ENCODE measurements around the gene SDK1. TPM values are rescaled to one million over a fixed set of nuclear protein-coding genes. Genes with fewer than 3 reads are reported as not detected.

SDK1 gene
- total and polyA plus RNA-seq, 4 donors: 1.9 to 46.3 (median 12.4) TPM

GRCh38 chr7:4205828-4206227 is 904.8 kb downstream of the SDK1 start:
- no peak for ATAC-seq (ENCODE audit: low FRiP score)
- Histone ChIP-seq H3K27ac (ENCODE audit: low read depth in 1 of 2, low read length in 2 of 2) (no peak overlapping the region), H3K4me1 (ENCODE audit: control insufficient read depth in 1 of 2, insufficient read depth in 2 of 2, low read length in 2 of 2) (no peaks in the 10 kb centered on the region), H3K4me3 (ENCODE audit: low read length in 2 of 2) (no peak overlapping the region), H3K36me3 (ENCODE audit: control insufficient read depth in 1 of 2, insufficient read depth in 2 of 2, low read length in 1 of 2) (no peaks in the 10 kb centered on the region), H3K9me3 (ENCODE audit: control insufficient read depth, low read length) (no peaks in the 10 kb centered on the region), H3K27me3 (ENCODE audit: control insufficient read depth in 1 of 2, insufficient read depth in 2 of 2, low read length in 1 of 2) (no peaks in the 10 kb centered on the region)
- peak; percentile 36 to 72 for DNase-seq
- intact Hi-C loops (cut with DNase I): no loop called here
- WGBS, 2 donors: 96 to 97% methylated on average over 18 of the region's 18 CpGs

DNA sequence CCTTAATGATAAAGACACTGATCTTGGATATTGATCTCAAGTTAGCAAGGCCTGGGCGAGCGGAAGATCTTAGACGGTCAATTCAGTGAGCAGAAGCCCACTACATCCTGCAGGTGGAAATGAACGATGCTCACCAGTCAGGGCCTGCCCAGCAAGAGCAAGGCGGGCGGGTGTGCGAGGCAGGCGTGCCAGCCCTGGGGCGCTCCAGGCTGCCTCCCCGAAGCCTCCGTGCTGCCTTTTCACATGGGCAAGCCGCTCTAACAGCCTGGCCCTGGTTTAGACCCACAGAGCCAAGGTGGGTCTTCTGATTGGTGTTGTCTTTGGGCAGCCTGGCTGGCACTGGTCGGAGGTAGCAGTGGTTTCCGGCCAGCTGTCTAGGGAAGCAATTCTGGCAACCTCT is 906.0 kb downstream of the SDK1 start:
- WGBS, 2 donors: 81 to 88% methylated on average over 13 to 14 of the region's 14 CpGs
- no peak for ATAC-seq (ENCODE audit: low FRiP score)
- no peaks in the 10 kb centered on the region for H3K4me1 ChIP-seq (ENCODE audit: control insufficient read depth in 1 of 2, insufficient read depth in 2 of 2, low read length in 2 of 2)
- intact Hi-C loops (cut with DNase I): no loop called here
- no peak overlapping the region for H3K4me3 ChIP-seq (ENCODE audit: low read length in 2 of 2)
- no peaks in the 10 kb centered on the region for H3K27me3 ChIP-seq (ENCODE audit: control insufficient read depth in 1 of 2, insufficient read depth in 2 of 2, low read length in 1 of 2)
- DNase-seq: peak; percentile 29 to 63
- H3K27ac ChIP-seq (ENCODE audit: low read depth in 1 of 2, low read length in 2 of 2): no peak overlapping the region
- no peaks in the 10 kb centered on the region for H3K36me3 ChIP-seq (ENCODE audit: control insufficient read depth in 1 of 2, insufficient read depth in 2 of 2, low read length in 1 of 2)
- no peaks in the 10 kb centered on the region for H3K9me3 ChIP-seq (ENCODE audit: control insufficient read depth, low read length)

GRCh38 chr7:4208086-4208485 is 907.0 kb downstream of the SDK1 start:
- no peak overlapping the region for H3K27ac ChIP-seq (ENCODE audit: low read depth in 1 of 2, low read length in 2 of 2)
- ATAC-seq (ENCODE audit: low FRiP score): no peak

GRCh38 chr7:4208586-4208985 is 907.5 kb downstream of the SDK1 start:
- H3K9me3 ChIP-seq (ENCODE audit: control insufficient read depth, low read length): no peaks in the 10 kb centered on the region
- intact Hi-C loops (cut with DNase I): no loop called here
- DNase-seq: peak in 1 of 2 donors; percentile 56
- H3K27ac ChIP-seq (ENCODE audit: low read depth in 1 of 2, low read length in 2 of 2): no peak overlapping the region
- no peak overlapping the region for H3K4me3 ChIP-seq (ENCODE audit: low read length in 2 of 2)
- 91 to 94% methylated on average over 13 of the region's 13 CpGs for WGBS, 2 donors
- no peak for ATAC-seq (ENCODE audit: low FRiP score)
- H3K4me1 ChIP-seq (ENCODE audit: control insufficient read depth in 1 of 2, insufficient read depth in 2 of 2, low read length in 2 of 2): no peaks in the 10 kb centered on the region
- no peaks in the 10 kb centered on the region for H3K36me3 ChIP-seq (ENCODE audit: control insufficient read depth in 1 of 2, insufficient read depth in 2 of 2, low read length in 1 of 2)
- H3K27me3 ChIP-seq (ENCODE audit: control insufficient read depth in 1 of 2, insufficient read depth in 2 of 2, low read length in 1 of 2): no peaks in the 10 kb centered on the region

More at GRCh38 chr7:4208086-4208485, 907.0 kb downstream of the SDK1 start:
- WGBS, 2 donors: 95% methylated on average over 15 of the region's 15 CpGs
- no peaks in the 10 kb centered on the region for H3K4me1 ChIP-seq (ENCODE audit: control insufficient read depth in 1 of 2, insufficient read depth in 2 of 2, low read length in 2 of 2)
- no peak overlapping the region for H3K4me3 ChIP-seq (ENCODE audit: low read length in 2 of 2)
- H3K9me3 ChIP-seq (ENCODE audit: control insufficient read depth, low read length): no peaks in the 10 kb centered on the region
- no peaks in the 10 kb centered on the region for H3K27me3 ChIP-seq (ENCODE audit: control insufficient read depth in 1 of 2, insufficient read depth in 2 of 2, low read length in 1 of 2)
- DNase-seq: peak in 1 of 2 donors; percentile 70
- intact Hi-C loops (cut with DNase I): no loop called here
- no peaks in the 10 kb centered on the region for H3K36me3 ChIP-seq (ENCODE audit: control insufficient read depth in 1 of 2, insufficient read depth in 2 of 2, low read length in 1 of 2)

DNA sequence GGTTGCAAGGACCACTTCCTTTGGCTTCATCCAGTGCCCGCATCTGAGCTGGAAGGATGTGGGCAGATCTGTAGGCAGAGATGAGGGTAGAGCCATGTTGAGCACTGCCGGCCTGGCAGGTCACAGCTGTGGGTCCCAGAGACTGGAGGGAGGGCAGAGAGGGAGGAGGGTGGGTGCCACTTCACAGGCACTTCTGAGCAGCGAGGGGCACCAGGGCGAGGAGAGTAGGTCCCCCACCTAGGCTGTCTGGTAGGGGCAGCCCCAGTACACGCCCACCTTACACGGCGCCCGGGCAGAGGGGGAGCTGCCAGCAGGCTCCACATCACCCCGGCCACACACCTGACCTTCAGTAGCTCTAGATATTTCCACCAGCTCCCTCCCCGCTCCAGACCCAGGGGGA is 908.1 kb downstream of the SDK1 start:
- ATAC-seq (ENCODE audit: low FRiP score): no peak
- H3K27ac ChIP-seq (ENCODE audit: low read depth in 1 of 2, low read length in 2 of 2): no peak overlapping the region
- no peaks in the 10 kb centered on the region for H3K9me3 ChIP-seq (ENCODE audit: control insufficient read depth, low read length)
- no peaks in the 10 kb centered on the region for H3K27me3 ChIP-seq (ENCODE audit: control insufficient read depth in 1 of 2, insufficient read depth in 2 of 2, low read length in 1 of 2)
- H3K36me3 ChIP-seq (ENCODE audit: control insufficient read depth in 1 of 2, insufficient read depth in 2 of 2, low read length in 1 of 2): no peaks in the 10 kb centered on the region
- 92 to 93% methylated on average over 10 of the region's 10 CpGs for WGBS, 2 donors
- intact Hi-C loops (cut with DNase I): no loop called here
- DNase-seq: peak in 1 of 2 donors; percentile 55
- H3K4me3 ChIP-seq (ENCODE audit: low read length in 2 of 2): no peak overlapping the region
- H3K4me1 ChIP-seq (ENCODE audit: control insufficient read depth in 1 of 2, insufficient read depth in 2 of 2, low read length in 2 of 2): no peaks in the 10 kb centered on the region

GRCh38 chr7:4209966-4210365 is 908.9 kb downstream of the SDK1 start:
- no peak overlapping the region for H3K4me3 ChIP-seq (ENCODE audit: low read length in 2 of 2)
- intact Hi-C loops (cut with DNase I): no loop called here
- no peak overlapping the region for H3K27ac ChIP-seq (ENCODE audit: low read depth in 1 of 2, low read length in 2 of 2)
- H3K27me3 ChIP-seq (ENCODE audit: control insufficient read depth in 1 of 2, insufficient read depth in 2 of 2, low read length in 1 of 2): no peaks in the 10 kb centered on the region
- 94 to 95% methylated on average over 20 of the region's 20 CpGs for WGBS, 2 donors
- ATAC-seq (ENCODE audit: low FRiP score) (no peak), DNase-seq (peak in 1 of 2 donors; percentile 72)
- H3K36me3 ChIP-seq (ENCODE audit: control insufficient read depth in 1 of 2, insufficient read depth in 2 of 2, low read length in 1 of 2): no peaks in the 10 kb centered on the region
- H3K4me1 ChIP-seq (ENCODE audit: control insufficient read depth in 1 of 2, insufficient read depth in 2 of 2, low read length in 2 of 2): no peaks in the 10 kb centered on the region
- H3K9me3 ChIP-seq (ENCODE audit: control insufficient read depth, low read length): no peaks in the 10 kb centered on the region

- Histone ChIP-seq H3K27ac (ENCODE audit: low read depth in 1 of 2, low read length in 2 of 2) (no peak overlapping the region), H3K36me3 (ENCODE audit: control insufficient read depth in 1 of 2, insufficient read depth in 2 of 2, low read length in 1 of 2) (no peaks in the 10 kb centered on the region), H3K4me1 (ENCODE audit: control insufficient read depth in 1 of 2, insufficient read depth in 2 of 2, low read length in 2 of 2) (no peaks in the 10 kb centered on the region), H3K27me3 (ENCODE audit: control insufficient read depth in 1 of 2, insufficient read depth in 2 of 2, low read length in 1 of 2) (no peaks in the 10 kb centered on the region), H3K4me3 (ENCODE audit: low read length in 2 of 2) (no peak overlapping the region), H3K9me3 (ENCODE audit: control insufficient read depth, low read length) (no peaks in the 10 kb centered on the region)
- 93 to 94% methylated on average over 13 of the region's 13 CpGs for WGBS, 2 donors
- peak in 1 of 2 donors; percentile 47 for DNase-seq
- intact Hi-C loops (cut with DNase I): no loop called here
- ATAC-seq (ENCODE audit: low FRiP score): no peak
Observed at GRCh38 chr7:4210821-4211220, 909.8 kb downstream of the SDK1 start.

DNA sequence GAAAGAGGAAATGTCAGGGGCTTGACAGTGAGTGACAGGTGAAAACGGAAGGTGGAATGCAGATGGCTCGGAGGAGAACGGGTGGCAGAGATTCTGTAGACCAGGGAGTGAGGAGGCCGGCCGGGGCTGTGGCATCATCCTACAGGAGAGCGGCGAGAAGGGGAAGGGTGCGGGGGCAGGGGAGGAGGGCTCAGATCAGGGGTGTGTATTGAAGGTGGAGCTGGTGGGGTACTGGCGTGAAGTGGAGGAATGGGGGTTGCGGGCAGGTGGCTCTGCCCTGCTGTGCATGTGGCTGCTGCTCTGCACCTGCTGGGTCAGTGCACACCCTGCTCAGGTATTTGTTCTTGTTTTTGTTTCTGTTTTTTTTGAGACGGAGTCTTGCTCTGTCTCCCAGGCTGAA is 910.2 kb downstream of the SDK1 start:
- Histone ChIP-seq H3K4me3 (ENCODE audit: low read length in 2 of 2) (no peak overlapping the region), H3K9me3 (ENCODE audit: control insufficient read depth, low read length) (no peaks in the 10 kb centered on the region), H3K36me3 (ENCODE audit: control insufficient read depth in 1 of 2, insufficient read depth in 2 of 2, low read length in 1 of 2) (no peaks in the 10 kb centered on the region), H3K27ac (ENCODE audit: low read depth in 1 of 2, low read length in 2 of 2) (no peak overlapping the region), H3K27me3 (ENCODE audit: control insufficient read depth in 1 of 2, insufficient read depth in 2 of 2, low read length in 1 of 2) (no peaks in the 10 kb centered on the region), H3K4me1 (ENCODE audit: control insufficient read depth in 1 of 2, insufficient read depth in 2 of 2, low read length in 2 of 2) (no peaks in the 10 kb centered on the region)
- peak in 1 of 2 donors; percentile 59 for DNase-seq
- intact Hi-C loops (cut with DNase I): no loop called here
- WGBS, 2 donors: 93 to 94% methylated on average over 11 of the region's 11 CpGs
- no peak for ATAC-seq (ENCODE audit: low FRiP score)

DNA sequence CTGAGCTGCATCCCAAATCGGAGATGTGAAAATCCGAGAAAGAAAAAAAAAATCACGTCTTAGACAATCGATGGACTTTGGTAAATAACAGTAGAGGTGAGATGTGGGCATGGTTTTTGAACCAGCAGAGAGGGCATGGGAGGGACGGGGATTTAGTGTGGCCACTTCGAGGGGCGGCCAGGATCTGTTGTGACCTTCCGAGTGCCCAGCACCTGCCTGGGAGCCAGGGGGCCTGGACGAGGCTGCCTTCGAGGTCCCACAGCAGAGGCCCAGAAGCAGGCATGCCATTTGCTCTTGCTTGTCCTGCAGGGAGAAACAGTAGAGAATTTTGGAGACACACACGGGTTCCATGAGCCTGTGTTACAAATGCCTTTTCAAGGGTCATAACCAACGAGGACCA is 911.3 kb downstream of the SDK1 start:
- H3K4me3 ChIP-seq (ENCODE audit: low read length in 2 of 2): no peak overlapping the region
- intact Hi-C loops (cut with DNase I): no loop called here
- no peaks in the 10 kb centered on the region for H3K27me3 ChIP-seq (ENCODE audit: control insufficient read depth in 1 of 2, insufficient read depth in 2 of 2, low read length in 1 of 2)
- H3K4me1 ChIP-seq (ENCODE audit: control insufficient read depth in 1 of 2, insufficient read depth in 2 of 2, low read length in 2 of 2): no peaks in the 10 kb centered on the region
- no peaks in the 10 kb centered on the region for H3K36me3 ChIP-seq (ENCODE audit: control insufficient read depth in 1 of 2, insufficient read depth in 2 of 2, low read length in 1 of 2)
- ATAC-seq (ENCODE audit: low FRiP score) (no peak), DNase-seq (peak in 1 of 2 donors; percentile 52)
- no peak overlapping the region for H3K27ac ChIP-seq (ENCODE audit: low read depth in 1 of 2, low read length in 2 of 2)
- WGBS, 2 donors: 91% methylated on average over 12 of the region's 12 CpGs
- no peaks in the 10 kb centered on the region for H3K9me3 ChIP-seq (ENCODE audit: control insufficient read depth, low read length)
